ENCODE data around the gene HLA-DRA.
A peak's percentile ranks its signal among the peaks of the same experiment; 100 is the strongest.
"Not testable (repeated sequence)": the region's sequence is repeated elsewhere in the genome, so short reads cannot be mapped to it uniquely, and the experiment has no call there.

HLA-DRA gene

GRCh38 chr6:32445321-32445854 lies 5.7 kb downstream of the HLA-DRA start:
- Mint-ChIP-seq H3K4me3 (peak overlapping the region; percentile 28), H3K36me3 (peaks cover 51% of the 10 kb centered on the region), H3K27ac (no peak overlapping the region), H3K4me1 (peaks cover 50% of the 10 kb centered on the region), H3K27me3 (no peaks in the 10 kb centered on the region), H3K9me3 (peaks cover 5% of the 10 kb centered on the region)
- peak; percentile 38 for ATAC-seq

GRCh38 chr6:32447932-32448331 lies 8.2 kb downstream of the HLA-DRA start:
- H3K4me3 Mint-ChIP-seq: no peak overlapping the region
- no peaks in the 10 kb centered on the region for H3K27me3 Mint-ChIP-seq
- H3K4me1 Mint-ChIP-seq: peaks cover 39% of the 10 kb centered on the region
- no peak overlapping the region for H3K27ac Mint-ChIP-seq
- ATAC-seq: no peak
- H3K36me3 Mint-ChIP-seq: peaks cover 38% of the 10 kb centered on the region
- peaks cover 19% of the 10 kb centered on the region for H3K9me3 Mint-ChIP-seq

- H3K27ac Mint-ChIP-seq: peak overlapping the region; percentile 63
- ATAC-seq: no peak
- peaks cover 25% of the 10 kb centered on the region for H3K36me3 Mint-ChIP-seq
- no peaks in the 10 kb centered on the region for H3K27me3 Mint-ChIP-seq
- H3K4me3 Mint-ChIP-seq: no peak overlapping the region
- H3K4me1 Mint-ChIP-seq: peaks cover 26% of the 10 kb centered on the region
- peaks cover 23% of the 10 kb centered on the region for H3K9me3 Mint-ChIP-seq
Observed at GRCh38 chr6:32449088-32449736, 9.5 kb downstream of the HLA-DRA start.

GRCh38 chr6:32457054-32457453 lies 17.4 kb downstream of the HLA-DRA start:
- Mint-ChIP-seq H3K4me1 (peaks cover 18% of the 10 kb centered on the region), H3K4me3 (no peak overlapping the region), H3K36me3 (peaks cover 5% of the 10 kb centered on the region), H3K27me3 (peaks cover 7% of the 10 kb centered on the region), H3K9me3 (peaks cover 10% of the 10 kb centered on the region), H3K27ac (no peak overlapping the region)
- no peak for ATAC-seq

- ATAC-seq: no peak
- H3K36me3 Mint-ChIP-seq: peaks cover 5% of the 10 kb centered on the region
- peaks cover 7% of the 10 kb centered on the region for H3K27me3 Mint-ChIP-seq
- peaks cover 4% of the 10 kb centered on the region for H3K9me3 Mint-ChIP-seq
- peak overlapping the region; percentile 75 for H3K4me3 Mint-ChIP-seq
- H3K27ac Mint-ChIP-seq: peak overlapping the region; percentile 46
- H3K4me1 Mint-ChIP-seq: peaks cover 27% of the 10 kb centered on the region
Observed at GRCh38 chr6:32459781-32460424, 20.2 kb downstream of the HLA-DRA start.

GRCh38 chr6:32460528-32460927 lies 20.8 kb downstream of the HLA-DRA start:
- Mint-ChIP-seq H3K4me3 (peak overlapping the region; percentile 75), H3K27me3 (peaks cover 7% of the 10 kb centered on the region), H3K4me1 (peaks cover 27% of the 10 kb centered on the region), H3K36me3 (peaks cover 11% of the 10 kb centered on the region), H3K27ac (peak overlapping the region; percentile 46), H3K9me3 (peaks cover 7% of the 10 kb centered on the region)
- no peak for ATAC-seq

GRCh38 chr6:32461493-32461892 lies 21.8 kb downstream of the HLA-DRA start:
- Mint-ChIP-seq H3K27ac (no peak overlapping the region), H3K27me3 (peaks cover 7% of the 10 kb centered on the region), H3K4me3 (no peak overlapping the region), H3K36me3 (peaks cover 14% of the 10 kb centered on the region), H3K4me1 (peaks cover 27% of the 10 kb centered on the region), H3K9me3 (peaks cover 8% of the 10 kb centered on the region)
- ATAC-seq: no peak

GRCh38 chr6:32462609-32463008 lies 22.9 kb downstream of the HLA-DRA start:
- Mint-ChIP-seq H3K4me3 (peak overlapping the region; percentile 38), H3K27ac (peak overlapping the region; percentile 51), H3K27me3 (peaks cover 7% of the 10 kb centered on the region), H3K9me3 (peaks cover 11% of the 10 kb centered on the region), H3K36me3 (peaks cover 18% of the 10 kb centered on the region), H3K4me1 (peaks cover 27% of the 10 kb centered on the region)
- ATAC-seq: peak; percentile 95

- peaks cover 11% of the 10 kb centered on the region for H3K9me3 Mint-ChIP-seq
- not testable (repeated sequence) for ATAC-seq, H3K27me3 Mint-ChIP-seq, H3K27ac Mint-ChIP-seq, H3K4me3 Mint-ChIP-seq
- peaks cover 18% of the 10 kb centered on the region for H3K36me3 Mint-ChIP-seq
- H3K4me1 Mint-ChIP-seq: peaks cover 13% of the 10 kb centered on the region
Observed at GRCh38 chr6:32467743-32468503, 28.2 kb downstream of the HLA-DRA start.

- Mint-ChIP-seq H3K9me3 (no peaks in the 10 kb centered on the region), H3K27me3 (no peaks in the 10 kb centered on the region), H3K4me1 (peaks cover 26% of the 10 kb centered on the region), H3K36me3 (peaks cover 5% of the 10 kb centered on the region), H3K4me3 (peak overlapping the region; percentile 82), H3K27ac (peak overlapping the region; percentile 100)
- no peak for ATAC-seq
Observed at GRCh38 chr6:32472781-32473375, 33.2 kb downstream of the HLA-DRA start.

- H3K27ac Mint-ChIP-seq: peak overlapping the region; percentile 100
- H3K9me3 Mint-ChIP-seq, H3K36me3 Mint-ChIP-seq, H3K27me3 Mint-ChIP-seq: not testable (repeated sequence)
- peak overlapping the region; percentile 82 for H3K4me3 Mint-ChIP-seq
- peak; percentile 99 for ATAC-seq
- peaks cover 26% of the 10 kb centered on the region for H3K4me1 Mint-ChIP-seq
Observed at GRCh38 chr6:32473376-32474348, 34.0 kb downstream of the HLA-DRA start.

GRCh38 chr6:32475392-32476206 lies 35.9 kb downstream of the HLA-DRA start:
- no peak overlapping the region for H3K4me3 Mint-ChIP-seq
- ATAC-seq: no peak
- H3K36me3 Mint-ChIP-seq: peaks cover 18% of the 10 kb centered on the region

GRCh38 chr6:32483968-32484613 lies 44.4 kb downstream of the HLA-DRA start:
- ATAC-seq: peak; percentile 12
- Mint-ChIP-seq H3K4me3 (no peak overlapping the region), H3K9me3 (peaks cover under 1% of the 10 kb centered on the region), H3K27me3 (no peaks in the 10 kb centered on the region), H3K27ac (peak overlapping the region; percentile 68), H3K36me3 (peaks cover 11% of the 10 kb centered on the region), H3K4me1 (peaks cover 6% of the 10 kb centered on the region)

More at GRCh38 chr6:32475392-32476206, 35.9 kb downstream of the HLA-DRA start:
- peak overlapping the region; percentile 100 for H3K27ac Mint-ChIP-seq
- peaks cover 4% of the 10 kb centered on the region for H3K9me3 Mint-ChIP-seq
- no peaks in the 10 kb centered on the region for H3K27me3 Mint-ChIP-seq
- H3K4me1 Mint-ChIP-seq: peaks cover 30% of the 10 kb centered on the region
